SIG-M5 (cell line): Measurements from ENCODE around the gene FDXACB1.
A peak's percentile ranks its signal among the peaks of the same experiment; 100 is the strongest.

Source experiments
- DNase-seq: peaks from one replicate; lab custom pipeline; 2025; lab: John Stamatoyannopoulos, UW

The FDXACB1 gene, protein sequence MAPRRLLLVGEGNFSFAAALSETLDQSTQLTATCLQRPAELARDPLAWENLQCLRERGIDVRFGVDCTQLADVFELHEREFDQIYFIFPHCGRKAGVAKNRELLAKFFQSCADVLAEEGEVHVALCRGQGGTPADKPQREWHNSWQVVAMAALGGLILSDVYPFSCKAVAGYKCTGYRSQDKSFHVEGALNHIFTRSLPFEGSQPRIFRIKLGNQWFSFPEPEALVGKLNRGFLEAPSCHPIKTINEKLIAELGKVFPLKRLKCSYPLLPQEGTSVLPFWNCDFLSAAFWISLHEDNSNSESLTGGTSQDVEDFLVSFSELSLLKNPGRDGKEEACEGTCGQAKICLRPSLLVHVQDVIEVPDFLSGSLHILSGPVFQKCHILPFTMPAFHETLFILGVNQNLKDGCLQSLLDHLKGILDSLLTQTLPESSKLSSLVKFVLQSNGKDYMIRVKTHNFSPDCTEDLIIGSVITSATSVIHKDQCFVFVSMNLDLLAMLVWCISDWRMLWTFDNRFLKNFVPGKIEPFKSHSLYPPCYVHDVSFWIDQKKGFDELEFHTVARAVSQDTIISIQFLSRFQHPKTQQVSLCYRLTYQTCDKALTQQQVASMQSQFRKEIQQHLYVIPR

DNA sequence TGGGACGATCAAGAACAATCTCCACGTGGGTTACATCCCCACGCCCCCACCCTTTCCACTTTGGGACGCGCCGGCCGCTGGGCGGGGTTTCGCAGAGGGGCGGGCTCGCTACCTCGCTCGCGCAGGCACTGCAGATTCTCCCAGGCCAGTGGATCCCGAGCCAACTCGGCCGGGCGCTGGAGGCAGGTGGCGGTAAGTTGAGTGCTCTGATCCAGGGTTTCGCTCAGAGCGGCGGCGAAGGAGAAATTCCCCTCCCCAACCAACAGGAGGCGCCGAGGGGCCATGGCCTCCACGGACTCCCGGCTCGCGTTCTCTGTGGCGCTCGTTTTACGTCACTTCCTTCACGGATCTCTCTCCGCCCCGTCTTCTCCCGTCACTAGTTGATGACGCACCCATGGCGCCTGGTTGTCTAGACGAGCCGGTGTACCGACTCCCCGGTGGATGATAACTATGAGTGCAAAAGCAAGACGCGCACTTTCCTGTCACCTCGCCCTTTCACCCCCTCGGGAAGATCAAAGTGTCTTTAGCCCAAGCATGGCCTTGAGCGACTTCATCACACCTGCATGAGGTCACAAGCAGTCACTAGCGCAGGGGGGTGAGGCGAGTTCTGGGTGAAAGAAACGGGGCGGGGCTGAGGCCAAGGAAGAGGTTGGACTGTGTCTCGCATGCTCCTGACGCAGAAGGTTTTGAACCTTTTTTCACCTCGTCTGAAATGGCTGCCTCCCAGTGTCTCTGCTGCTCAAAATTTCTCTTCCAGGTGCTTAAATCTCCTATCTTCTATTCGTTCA is at the start of gene FDXACB1, which contains the start of gene CFAP68:
TSS of gene FDXACB1 (minus strand) at position 317 of the 788 bp plus-strand sequence. CDS start at position 284, 33 bp downstream.
TSS of gene CFAP68 (plus strand) at position 693 of the 788 bp plus-strand sequence. CDS start at position 713, 20 bp downstream.
- DNase-seq: peak; percentile 78

DNA sequence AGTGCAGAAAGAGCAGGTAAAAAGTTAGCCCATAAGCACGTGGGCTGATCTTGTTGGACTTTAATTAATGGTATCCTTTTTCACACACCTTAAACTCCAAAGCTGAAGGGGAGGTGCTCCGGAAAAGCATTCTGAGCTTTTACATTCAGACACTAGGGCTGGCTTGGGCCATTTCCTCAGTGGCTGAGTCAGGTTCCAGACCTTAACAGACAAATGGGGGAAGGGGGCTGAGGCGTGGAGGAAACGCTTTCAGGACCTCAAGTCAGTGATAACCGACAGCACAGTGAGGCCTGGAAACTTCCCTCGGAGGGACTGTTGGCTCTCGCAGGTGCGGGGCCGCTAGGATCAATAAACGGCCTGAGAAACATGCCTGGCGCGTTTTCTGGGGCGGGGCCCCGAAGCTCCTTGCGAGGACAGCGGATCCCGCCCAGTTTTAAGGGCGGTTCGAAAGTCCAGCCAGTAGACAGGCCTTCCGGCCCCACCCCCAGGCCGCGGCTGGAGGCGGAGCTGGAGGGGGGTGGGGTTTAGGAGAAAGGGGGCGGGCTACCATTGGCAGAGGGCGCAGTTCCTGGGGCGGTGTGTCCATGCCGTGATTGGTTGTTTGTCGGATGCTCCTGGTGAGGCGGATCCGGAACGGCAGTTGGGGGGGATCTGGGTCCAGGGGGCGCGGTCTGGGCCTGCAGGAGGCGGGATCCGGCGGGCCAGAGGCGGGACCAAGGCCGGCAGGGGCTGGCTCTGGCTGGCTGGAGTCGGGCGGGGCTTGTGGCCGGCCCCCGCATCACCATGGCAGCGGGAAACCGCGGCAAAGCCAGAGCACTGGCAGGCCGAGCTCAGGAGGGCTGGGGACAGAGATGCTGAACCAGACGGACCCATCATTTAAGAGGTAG is 47.8 kb upstream of the FDXACB1 start:
- peak; percentile 60 for DNase-seq

DNA sequence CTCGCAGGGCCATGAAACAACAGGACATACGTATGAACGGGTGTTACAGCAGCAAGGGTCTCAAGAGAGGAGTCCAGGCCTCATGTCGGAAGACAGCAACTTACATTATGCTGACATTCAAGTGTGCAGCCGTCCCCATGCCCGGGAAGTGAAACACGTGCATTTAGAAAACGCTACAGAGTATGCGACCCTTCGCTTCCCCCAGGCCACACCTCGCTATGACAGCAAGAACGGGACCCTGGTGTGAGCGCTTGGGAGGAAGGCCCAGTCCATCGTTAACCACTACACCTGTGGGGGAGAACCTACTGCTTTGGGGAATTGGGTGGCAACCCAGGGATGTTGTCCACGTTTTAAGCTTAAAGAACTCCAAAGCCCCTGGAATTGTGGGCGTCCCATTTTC is 47.0 kb upstream of the FDXACB1 start:
- DNase-seq: no peak

DNA sequence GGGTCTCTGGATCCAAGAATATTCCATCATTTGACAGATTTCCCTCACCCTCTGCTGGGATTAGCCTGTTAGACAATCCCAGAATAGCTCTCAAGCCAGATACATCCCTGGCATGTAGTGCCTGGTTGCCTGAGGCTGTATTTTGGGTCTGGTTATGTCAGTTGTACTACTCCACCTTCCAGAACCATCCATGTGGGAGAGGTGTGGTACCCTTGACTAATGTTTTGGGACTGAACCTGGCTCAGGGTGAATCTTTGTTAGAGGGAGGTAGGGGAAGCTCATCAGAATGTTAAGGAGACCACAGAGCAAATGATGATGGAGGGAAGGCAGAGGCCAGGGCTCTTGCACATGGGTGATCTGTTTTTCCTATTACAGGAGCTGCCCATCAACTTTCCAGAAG is 45.0 kb upstream of the FDXACB1 start:
- no peak for DNase-seq

DNA sequence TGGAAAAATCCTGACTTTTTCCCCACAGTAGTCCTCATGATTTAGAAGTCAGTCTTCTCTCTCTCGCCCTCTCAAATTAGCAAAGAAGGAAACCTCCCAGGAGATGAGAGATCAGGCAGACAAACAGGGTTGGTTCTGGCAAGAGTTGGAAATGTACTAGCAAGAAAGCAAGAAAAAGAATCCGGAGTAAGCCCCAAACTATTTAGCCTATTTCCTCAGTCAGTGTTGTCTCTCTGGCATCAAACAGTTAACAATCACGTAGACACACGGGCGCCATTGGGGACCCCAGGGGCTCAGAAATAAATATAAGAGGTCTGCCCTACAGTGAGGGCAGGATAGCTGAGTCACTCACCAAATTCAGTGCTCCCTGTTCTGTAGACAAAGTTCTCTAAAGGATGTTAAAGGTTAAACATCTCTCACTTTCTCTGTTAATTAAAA is 44.4 kb upstream of the FDXACB1 start:
- DNase-seq: no peak

DNA sequence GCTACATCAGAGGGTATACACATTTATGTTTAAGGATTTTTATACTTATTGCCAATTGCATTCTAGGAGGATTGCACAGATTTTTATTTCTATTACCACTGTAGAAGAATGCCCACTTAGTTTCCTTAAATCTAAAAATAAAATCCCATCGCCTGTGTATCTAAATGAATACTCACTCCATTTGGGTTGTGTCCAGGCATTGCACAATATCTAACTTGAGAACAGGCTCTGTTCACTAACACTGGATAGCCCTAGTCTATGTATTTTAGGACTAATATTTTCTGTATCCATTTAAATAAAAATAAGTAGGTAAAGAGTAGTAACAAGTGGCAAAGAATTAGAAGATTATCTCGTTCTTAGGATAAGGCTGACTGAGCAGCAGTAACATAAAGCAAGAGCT is 43.8 kb upstream of the FDXACB1 start:
- DNase-seq: no peak

DNA sequence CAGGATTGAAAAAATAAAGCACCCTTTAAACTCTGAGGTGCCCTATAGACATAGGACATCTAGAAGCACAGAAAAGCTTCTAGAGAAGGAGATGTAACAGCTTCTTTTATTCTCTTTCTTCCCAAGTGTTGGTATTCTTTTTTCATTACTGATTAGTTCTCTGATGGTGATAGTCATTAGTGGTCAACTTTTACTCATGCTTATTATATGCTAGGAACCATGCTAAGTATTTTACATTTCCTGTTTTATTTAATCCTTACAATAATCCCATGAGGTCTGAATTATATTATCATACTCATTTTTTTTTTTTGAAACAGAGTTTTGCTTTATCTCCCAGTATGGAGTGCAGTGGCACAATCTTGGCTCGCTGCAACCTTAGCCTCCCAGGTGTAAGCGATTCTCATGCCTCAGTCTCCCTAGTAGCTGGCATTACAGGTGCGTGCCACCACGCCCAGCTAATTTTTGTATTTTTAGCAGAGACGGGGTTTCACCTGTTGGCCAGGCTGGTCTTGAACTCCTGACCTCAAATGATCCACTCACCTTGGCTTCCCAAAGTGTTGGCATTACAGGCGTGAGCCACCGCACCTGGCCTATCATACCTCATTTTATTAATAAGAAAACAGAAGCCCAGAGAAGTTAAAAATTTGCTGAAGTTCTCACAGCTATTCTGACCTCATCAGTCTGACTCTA is 42.7 kb upstream of the FDXACB1 start:
- DNase-seq: no peak

DNA sequence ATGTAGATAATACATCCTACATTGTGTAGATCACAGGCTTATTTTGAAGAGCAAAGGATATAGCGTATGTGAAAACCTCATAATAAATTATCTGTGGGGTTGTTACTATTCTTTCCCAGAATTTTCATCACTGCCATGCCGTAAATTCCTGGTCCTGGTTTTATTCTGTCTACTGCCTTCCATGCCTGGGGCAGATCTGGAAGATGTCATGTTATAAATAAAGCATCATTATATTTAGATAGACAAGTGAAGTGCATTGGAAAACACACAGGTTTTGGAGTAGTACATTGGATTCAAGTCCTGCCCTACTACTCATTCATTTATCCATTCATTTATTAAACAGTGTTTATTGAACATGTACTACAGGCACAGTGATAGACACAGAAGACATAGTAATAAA is 41.9 kb upstream of the FDXACB1 start:
- no peak for DNase-seq

DNA sequence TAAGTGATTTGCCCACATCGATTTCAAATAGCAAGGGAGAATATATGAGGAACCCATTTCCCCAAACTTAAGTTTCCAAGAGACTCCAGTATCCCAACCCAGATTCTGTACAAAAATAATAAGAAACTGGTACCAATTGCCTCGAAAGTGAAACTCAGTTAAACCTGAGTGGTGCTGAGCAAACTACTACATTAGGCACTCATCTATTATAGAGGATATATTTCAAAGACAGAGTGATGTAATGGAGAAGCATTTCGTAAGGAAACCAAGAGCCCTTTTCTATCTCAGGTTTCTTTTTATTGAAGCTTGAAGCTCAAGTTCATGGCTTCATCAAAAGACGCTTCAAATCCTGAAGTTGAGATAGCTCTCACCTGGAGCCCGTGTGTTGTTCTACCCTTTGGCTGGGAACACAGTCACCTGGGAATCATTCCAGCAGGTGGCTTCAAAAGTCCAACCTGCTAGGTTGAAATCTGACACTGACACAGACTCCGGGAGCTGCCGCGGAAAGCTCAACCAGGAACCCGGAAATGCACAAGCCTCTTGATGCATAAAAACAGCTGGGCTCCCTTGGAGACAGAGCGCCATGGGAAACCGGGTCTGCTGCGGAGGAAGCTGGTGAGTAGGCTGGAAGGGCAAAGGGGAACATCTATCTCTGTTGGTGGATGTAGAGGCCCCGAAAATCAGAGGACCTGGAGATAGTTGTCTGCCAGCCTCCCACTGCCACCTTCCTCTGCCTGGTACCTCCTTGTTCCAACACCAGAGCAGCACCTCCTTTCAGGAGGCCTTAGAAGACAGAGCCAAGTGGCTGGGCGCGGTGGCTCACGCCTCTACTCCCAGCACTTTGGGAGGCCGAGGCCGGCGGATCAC is 39.7 kb upstream of the FDXACB1 start, which contains the start of gene C11orf52:
TSS of gene C11orf52 (plus strand) at position 524 of the 867 bp plus-strand sequence. CDS start at position 584, 60 bp downstream.
- DNase-seq: no peak

DNA sequence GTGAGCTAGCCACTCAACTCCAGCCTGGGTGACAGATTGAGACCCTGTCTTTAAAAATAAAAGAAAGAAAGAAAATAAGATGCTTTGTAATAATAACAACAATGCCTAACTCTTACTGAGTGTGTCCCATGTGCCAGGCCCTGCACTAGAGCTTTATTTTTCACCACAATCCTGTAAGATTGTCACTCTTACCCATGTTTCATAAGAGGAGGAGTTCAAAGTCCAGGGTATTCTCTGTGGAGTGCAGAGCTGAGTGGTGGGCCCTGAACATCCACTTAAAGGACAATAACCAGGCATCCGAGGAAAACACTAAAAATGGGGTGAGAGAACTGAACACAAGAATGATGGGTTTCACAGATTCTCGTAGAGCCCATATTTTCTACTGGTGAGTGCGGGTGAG is 38.8 kb upstream of the FDXACB1 start:
- DNase-seq: no peak

DNA sequence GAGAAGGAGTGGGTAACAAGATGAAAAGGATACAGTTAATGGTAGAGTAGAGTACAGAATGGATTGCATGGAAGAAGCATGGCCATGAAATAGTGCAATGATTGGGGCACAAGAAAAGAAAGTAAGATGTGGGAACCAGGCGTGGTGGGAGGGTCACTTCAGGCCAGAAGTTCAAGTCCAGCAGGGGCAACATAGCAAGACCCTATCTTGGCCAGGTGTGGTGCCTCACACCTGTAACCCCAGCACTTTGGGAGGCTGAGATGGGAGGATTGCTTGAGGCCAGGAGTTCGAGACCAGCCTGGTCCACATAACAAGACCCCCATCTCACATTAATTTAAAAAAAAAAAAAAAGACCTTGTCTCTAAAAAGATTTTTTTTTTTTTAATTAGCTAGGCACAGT is 38.3 kb upstream of the FDXACB1 start:
- DNase-seq: no peak

DNA sequence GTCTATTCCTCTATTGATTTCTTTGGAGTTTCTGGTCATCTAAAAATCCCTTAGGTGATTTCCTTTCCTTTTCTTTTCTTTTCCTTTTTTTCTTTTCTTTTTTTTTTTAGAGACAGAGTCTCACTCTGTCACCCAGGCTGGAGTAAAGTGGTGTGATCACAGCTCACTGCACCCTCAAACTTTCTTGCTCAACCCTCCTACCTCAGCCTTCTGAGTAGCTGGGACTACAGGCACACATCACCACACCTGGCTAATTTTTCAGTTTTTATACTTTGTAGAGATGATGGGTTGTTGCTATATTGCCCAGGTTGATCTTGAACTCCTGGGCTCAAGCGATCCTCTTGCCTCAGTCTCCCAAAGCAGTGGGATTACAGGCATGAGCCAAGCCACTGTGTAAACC is 37.8 kb upstream of the FDXACB1 start:
- DNase-seq: no peak

DNA sequence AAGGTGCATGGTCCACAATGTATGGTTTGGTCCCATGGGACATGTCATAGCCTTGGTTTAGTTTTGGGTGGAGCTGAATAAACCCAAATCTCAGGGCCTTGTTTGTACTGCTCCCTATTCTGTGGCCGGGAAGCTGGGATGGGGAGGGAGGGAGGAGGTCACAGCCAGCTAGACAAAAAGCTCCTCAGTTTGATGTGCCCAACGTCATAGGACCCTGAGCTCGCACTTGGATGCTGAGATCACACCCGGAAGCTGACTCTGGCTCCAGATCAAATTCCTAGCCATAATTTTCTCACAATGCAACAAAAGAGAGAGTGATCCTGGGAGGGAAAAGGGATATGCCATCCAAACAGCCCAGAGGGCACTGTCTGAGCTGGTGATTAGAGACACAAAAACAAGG is 35.0 kb upstream of the FDXACB1 start:
- no peak for DNase-seq

DNA sequence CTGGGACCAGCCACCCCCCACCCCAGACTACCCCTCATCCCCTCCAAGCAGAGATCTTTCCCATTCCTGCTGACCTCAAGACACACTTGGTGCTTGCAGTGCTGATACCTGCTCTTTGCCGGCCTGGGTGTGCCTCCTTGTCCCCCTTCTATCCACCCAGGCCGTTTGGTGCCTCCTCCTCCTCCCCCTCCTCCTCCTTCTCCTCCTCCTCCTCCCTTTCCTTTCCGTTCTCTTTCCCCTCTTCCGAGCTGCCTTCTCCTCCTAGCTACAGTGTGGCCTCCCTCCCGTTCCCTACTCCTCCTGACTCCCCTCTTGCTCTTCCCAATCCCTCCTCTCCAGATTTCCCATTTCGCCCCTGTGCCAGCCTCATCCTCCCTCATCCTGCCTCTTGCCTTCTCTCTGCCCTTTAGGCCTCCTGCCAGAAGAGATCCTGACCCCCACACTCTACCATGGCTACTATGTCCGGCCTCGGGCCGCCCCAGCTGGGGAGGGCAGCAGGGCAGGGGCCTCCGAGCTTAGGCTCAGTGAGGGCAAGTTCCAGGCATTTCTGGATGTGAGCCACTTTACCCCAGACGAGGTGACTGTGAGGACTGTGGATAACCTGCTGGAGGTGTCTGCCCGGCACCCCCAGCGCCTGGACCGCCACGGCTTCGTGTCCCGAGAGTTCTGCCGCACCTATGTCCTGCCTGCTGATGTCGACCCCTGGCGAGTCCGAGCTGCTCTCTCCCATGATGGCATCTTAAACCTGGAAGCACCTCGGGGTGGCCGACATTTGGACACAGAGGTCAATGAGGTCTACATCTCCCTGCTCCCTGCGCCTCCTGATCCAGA is 34.3 kb upstream of the FDXACB1 start:
- DNase-seq: no peak

DNA sequence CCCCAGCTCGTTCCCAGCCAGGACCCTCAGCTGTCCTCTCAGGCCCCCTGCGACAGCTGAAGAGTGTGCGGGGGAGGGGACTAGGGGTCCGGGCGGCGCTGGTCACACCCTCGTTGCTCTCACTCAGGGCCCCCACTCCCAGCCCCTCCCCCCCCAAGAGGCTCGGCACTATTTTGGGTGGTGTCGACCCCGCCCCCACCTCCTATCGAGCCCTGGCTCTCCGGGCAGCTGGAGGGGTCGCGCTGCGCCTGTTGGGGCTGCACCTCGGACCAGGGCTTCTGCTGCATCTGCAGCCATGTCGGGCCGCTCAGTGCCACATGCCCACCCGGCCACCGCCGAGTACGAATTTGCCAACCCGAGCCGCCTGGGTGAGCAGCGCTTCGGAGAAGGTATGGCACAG is 33.6 kb upstream of the FDXACB1 start, which contains the start of gene HSPB2:
TSS of gene HSPB2 (plus strand) at position 200 of the 400 bp plus-strand sequence. CDS start at position 296, 96 bp downstream.
- DNase-seq: no peak

DNA sequence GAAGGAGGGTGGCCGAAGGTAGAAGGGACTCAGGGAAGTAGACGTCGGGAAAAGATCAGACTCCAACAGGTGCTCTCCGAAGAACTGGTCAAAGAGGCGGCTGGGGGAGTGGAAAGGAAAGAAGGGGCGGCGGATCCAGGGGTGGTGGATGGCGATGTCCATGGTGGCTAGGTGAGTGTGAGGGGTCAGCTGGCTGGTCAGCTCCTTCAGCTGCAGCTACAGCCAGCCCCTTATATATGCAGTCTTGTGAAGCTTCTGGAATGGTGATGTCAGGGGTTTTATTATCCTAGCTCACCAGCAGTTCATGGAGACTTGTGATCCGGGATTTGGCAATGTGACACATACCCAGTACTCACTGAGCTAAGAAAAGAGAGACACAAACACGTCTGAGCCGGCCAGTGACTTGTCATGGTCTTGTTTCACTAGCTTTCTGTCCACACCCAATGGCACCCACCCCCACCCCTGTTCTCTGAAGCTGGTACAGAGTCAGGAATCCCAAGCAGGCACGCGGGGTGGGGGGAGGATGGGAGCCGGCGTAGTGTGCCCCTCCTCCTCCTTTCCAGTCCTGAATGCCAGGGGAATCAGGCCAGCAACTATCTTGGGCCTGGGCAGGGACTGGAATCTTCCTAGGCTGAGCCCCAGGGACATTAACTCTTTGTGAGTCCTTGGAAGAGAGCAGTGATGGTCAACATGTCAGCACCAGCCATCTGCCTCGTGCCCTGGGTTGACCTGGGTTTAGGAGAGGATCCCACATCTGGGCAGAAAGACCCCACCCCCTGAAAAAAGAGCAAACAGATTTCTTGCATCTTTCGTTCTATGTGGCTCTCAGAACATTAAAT is 32.8 kb upstream of the FDXACB1 start, which contains the start of gene CRYAB:
TSS of gene CRYAB (minus strand) at position 208 of the 839 bp plus-strand sequence. CDS start at position 162, 46 bp downstream.
- no peak for DNase-seq

DNA sequence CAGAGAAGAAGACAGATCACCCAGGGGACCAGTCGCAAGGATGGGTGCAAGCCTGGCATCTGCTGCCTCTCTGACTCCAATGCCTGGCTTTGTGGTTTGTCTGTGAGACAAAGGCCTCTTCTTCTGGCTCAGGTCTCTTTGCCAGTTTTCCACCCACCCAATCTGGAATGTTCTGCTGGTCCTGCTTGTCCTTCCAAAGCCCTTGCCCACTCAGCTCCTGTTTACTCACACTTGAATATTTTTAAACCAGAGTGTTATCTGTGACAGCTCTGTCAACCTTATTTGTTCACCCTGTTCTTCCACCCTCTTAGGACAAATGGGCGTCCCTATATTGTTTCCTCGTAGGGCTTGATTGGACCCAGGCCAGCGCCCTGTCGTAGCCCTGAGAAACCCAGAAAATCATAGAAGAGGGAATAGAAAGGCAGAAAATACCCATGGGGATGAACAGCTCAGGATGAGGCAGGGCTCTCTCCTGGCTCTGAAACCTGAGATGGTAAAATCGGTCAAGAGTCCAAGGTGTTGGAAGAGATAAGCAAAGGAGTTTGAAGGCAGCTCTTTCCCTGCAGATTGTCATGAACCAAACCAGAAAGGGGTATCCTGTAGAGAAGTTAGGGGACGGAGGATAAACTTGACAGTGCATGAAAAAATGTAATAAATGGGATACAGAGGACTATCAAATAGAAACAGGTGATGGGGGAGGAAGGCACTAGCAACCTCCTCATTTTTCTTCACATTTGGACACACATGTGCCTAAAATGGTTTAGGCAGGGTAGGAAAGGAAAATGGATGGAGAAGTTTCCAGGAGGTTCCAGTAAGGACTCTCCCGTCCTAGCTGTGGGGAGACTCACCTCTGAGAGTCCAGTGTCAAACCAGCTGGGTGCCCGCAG is 32.0 kb upstream of the FDXACB1 start:
- no peak for DNase-seq
